ENCODE results near the gene ARHGDIA.

DNA sequence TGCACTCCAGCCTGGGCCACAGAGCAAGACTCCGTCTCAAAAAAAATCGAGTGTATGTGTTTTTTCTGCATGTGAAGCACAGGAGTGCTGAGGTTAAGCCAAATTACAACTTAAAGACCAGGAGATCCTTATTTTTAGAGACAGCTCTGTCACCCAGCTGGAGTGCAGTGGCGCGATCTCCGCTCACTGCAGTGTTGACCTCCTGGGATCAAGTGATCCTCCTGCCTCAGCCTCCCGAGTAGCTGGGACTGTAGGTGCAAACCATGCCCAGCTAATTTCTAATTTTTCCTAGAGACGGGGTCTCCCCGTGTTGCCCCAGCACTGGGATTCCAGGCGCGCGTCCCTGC, 28.8 kb downstream of the ARHGDIA start:
- TF ChIP-seq, protein P1, sequence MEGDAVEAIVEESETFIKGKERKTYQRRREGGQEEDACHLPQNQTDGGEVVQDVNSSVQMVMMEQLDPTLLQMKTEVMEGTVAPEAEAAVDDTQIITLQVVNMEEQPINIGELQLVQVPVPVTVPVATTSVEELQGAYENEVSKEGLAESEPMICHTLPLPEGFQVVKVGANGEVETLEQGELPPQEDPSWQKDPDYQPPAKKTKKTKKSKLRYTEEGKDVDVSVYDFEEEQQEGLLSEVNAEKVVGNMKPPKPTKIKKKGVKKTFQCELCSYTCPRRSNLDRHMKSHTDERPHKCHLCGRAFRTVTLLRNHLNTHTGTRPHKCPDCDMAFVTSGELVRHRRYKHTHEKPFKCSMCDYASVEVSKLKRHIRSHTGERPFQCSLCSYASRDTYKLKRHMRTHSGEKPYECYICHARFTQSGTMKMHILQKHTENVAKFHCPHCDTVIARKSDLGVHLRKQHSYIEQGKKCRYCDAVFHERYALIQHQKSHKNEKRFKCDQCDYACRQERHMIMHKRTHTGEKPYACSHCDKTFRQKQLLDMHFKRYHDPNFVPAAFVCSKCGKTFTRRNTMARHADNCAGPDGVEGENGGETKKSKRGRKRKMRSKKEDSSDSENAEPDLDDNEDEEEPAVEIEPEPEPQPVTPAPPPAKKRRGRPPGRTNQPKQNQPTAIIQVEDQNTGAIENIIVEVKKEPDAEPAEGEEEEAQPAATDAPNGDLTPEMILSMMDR (IDR thresholded peaks at IDR 0.05), result no peak
- no peak for TF ChIP-seq POLR2A (IDR thresholded peaks at IDR 0.05)
- TF ChIP-seq POLR2AphosphoS5 (IDR thresholded peaks at IDR 0.05; ENCODE audit: insufficient read depth in 1 of 2, low read depth in 1 of 2), result no peak

Measured in vagina (tissue), 2 donors.